HEK293 (cell line): Measurements from ENCODE around the gene OVCH1.

Source experiments
- CTCF ChIA-PET: fragments of 350-600 bp; formaldehyde crosslinking; extraction: SDS; loops from one replicate; lab custom pipeline; 2021; ENCODE audit warnings: antibody characterized with exemption; lab: Yijun Ruan, JAX
- POLR2A ChIA-PET: fragments of 300-600 bp; formaldehyde crosslinking; extraction: SDS; loops from one replicate; lab custom pipeline; 2020; ENCODE audit warnings: antibody characterized with exemption, inconsistent platforms; lab: Yijun Ruan, JAX
- H3K27ac ChIP-seq: fragments of 200-500 bp; sonication (Bioruptor generic); 2 replicates; pipeline ENCODE4 v1.5.1; 2014; ENCODE audit warnings: low read depth, low read length, control low read depth, inconsistent platforms; ENCODE audit errors: extremely low read depth
- H3K36me3 ChIP-seq, 2 experiments: fragments of 200-500 bp in 1 of 2; sonication (Bioruptor generic) in 1 of 2; 1 replicate in 1 of 2; 2 replicates in 1 of 2; pipeline ENCODE4 v1.5.1; 2014 to 2017; ENCODE audit warnings: inconsistent platforms in 2 of 2, low read length in 2 of 2; ENCODE audit not compliant: control insufficient read depth in 2 of 2, insufficient read depth in 1 of 2
- H3K4me1 ChIP-seq: fragments of 200-500 bp; sonication (Bioruptor generic); 2 replicates; pipeline ENCODE4 v1.5.1; 2014; ENCODE audit warnings: mild to moderate bottlenecking, low read length, inconsistent platforms; ENCODE audit not compliant: control insufficient read depth, insufficient read depth
- H3K4me3 ChIP-seq: 2 replicates; pipeline ENCODE4 v1.5.1; 2011; ENCODE audit warnings: low read depth, mild to moderate bottlenecking, control low read depth, low read length, moderate library complexity
- H3K9me3 ChIP-seq: fragments of 200-500 bp; sonication (Bioruptor generic); 2 replicates; pipeline ENCODE4 v1.5.1; 2014; ENCODE audit warnings: low read depth, low read length, inconsistent platforms; ENCODE audit not compliant: control insufficient read depth, insufficient read depth
- ELK4 ChIP-seq: IDR thresholded peaks from 2 replicates; pipeline ENCODE4 v1.6.1; 2011; ENCODE audit warnings: mild to moderate bottlenecking, low read depth, low read length, borderline replicate concordance
- PATZ1 ChIP-seq: fragments of 450-650 bp; formaldehyde crosslinking; IDR thresholded peaks from 2 replicates; pipeline ENCODE4 v1.5.1; 2016; ENCODE audit warnings: missing biosample characterization, missing genetic modification characterization
- PRDM2 ChIP-seq: fragments of 450-650 bp; formaldehyde crosslinking; IDR thresholded peaks from 2 replicates; pipeline ENCODE4 v1.5.1; 2016; ENCODE audit warnings: missing biosample characterization, missing genetic modification characterization, borderline replicate concordance
- REPIN1 ChIP-seq: fragments of 450-650 bp; formaldehyde crosslinking; IDR thresholded peaks from 2 replicates; pipeline ENCODE4 v1.5.1; 2017; ENCODE audit warnings: missing biosample characterization, missing genetic modification characterization, low read depth
- SCRT1 ChIP-seq: fragments of 450-650 bp; formaldehyde crosslinking; IDR thresholded peaks from 2 replicates; pipeline ENCODE4 v1.5.1; 2016; ENCODE audit warnings: missing biosample characterization, missing genetic modification characterization, borderline replicate concordance
- ZBTB10 ChIP-seq: fragments of 450-650 bp; formaldehyde crosslinking; IDR thresholded peaks from 2 replicates; pipeline ENCODE4 v1.5.1; 2016; ENCODE audit warnings: missing biosample characterization, missing genetic modification characterization
- ZBTB11 ChIP-seq: fragments of 450-650 bp; formaldehyde crosslinking; conservative IDR thresholded peaks from 2 replicates; pipeline ENCODE4 v1.5.1; 2016; ENCODE audit warnings: low read depth, missing biosample characterization, missing genetic modification characterization
- ZNF169 ChIP-seq: fragments of 450-650 bp; formaldehyde crosslinking; IDR thresholded peaks from 2 replicates; pipeline ENCODE4 v1.5.1; 2016; ENCODE audit warnings: missing biosample characterization, missing genetic modification characterization
- ZNF174 ChIP-seq: fragments of 450-650 bp; formaldehyde crosslinking; IDR thresholded peaks from 2 replicates; pipeline ENCODE4 v1.5.0; 2017; ENCODE audit warnings: missing biosample characterization, mild to moderate bottlenecking, missing genetic modification characterization
- ZNF18 ChIP-seq: fragments of 450-650 bp; formaldehyde crosslinking; IDR thresholded peaks from 2 replicates; pipeline ENCODE4 v1.5.1; 2016; ENCODE audit warnings: missing biosample characterization, missing genetic modification characterization
- ZNF214 ChIP-seq: fragments of 450-650 bp; formaldehyde crosslinking; IDR thresholded peaks from 2 replicates; pipeline ENCODE4 v1.5.1; 2017; ENCODE audit warnings: missing biosample characterization, mild to moderate bottlenecking, missing genetic modification characterization, borderline replicate concordance
- ZNF335 ChIP-seq: fragments of 450-650 bp; formaldehyde crosslinking; conservative IDR thresholded peaks from 2 replicates; pipeline ENCODE4 v1.5.1; 2016; ENCODE audit warnings: missing biosample characterization, missing genetic modification characterization
- ZNF341 ChIP-seq: fragments of 450-650 bp; formaldehyde crosslinking; IDR thresholded peaks from 2 replicates; pipeline ENCODE4; 2016; ENCODE audit warnings: low read depth, missing biosample characterization, missing genetic modification characterization
- ZNF488 ChIP-seq: fragments of 450-650 bp; formaldehyde crosslinking; IDR thresholded peaks from 2 replicates; pipeline ENCODE4 v1.5.1; 2016; ENCODE audit warnings: missing biosample characterization, missing genetic modification characterization
- ZNF530 ChIP-seq: fragments of 450-650 bp; formaldehyde crosslinking; IDR thresholded peaks from 2 replicates; pipeline ENCODE4 v1.5.1; 2016; ENCODE audit warnings: low read depth, missing biosample characterization, missing genetic modification characterization
- ZNF654 ChIP-seq: fragments of 450-650 bp; formaldehyde crosslinking; IDR thresholded peaks from 2 replicates; pipeline ENCODE4 v1.5.1; 2016; ENCODE audit warnings: low read depth, missing biosample characterization, missing genetic modification characterization
- ZNF670 ChIP-seq: fragments of 450-650 bp; formaldehyde crosslinking; IDR thresholded peaks from 2 replicates; pipeline ENCODE4 v1.5.1; 2016; ENCODE audit warnings: missing biosample characterization, missing genetic modification characterization, low read depth
- ZNF776 ChIP-seq: fragments of 450-650 bp; formaldehyde crosslinking; IDR thresholded peaks from 2 replicates; pipeline ENCODE4 v1.5.0; 2017; ENCODE audit warnings: missing biosample characterization, missing genetic modification characterization, borderline replicate concordance

OVCH1 gene

GRCh38 chr12:29437575-29437974 is 59.9 kb downstream of the OVCH1 start:
- Histone ChIP-seq H3K36me3 (no peaks in the 10 kb centered on the region), H3K4me1 (no peaks in the 10 kb centered on the region), H3K9me3 (no peaks in the 10 kb centered on the region), H3K4me3 (no peak overlapping the region), H3K27ac (no peak overlapping the region)
- TF ChIP-seq REPIN1 (tag by site-specific recombination) (no peak), ZNF335 (tag by site-specific recombination) (no peak), PATZ1 (tag by site-specific recombination) (no peak), ZNF670 (tag by site-specific recombination) (no peak), PRDM2 (tag by site-specific recombination) (no peak), ZNF169 (tag by site-specific recombination) (no peak), ZNF174 (tag by site-specific recombination) (no peak), ZBTB11 (tag by site-specific recombination) (no peak), ELK4 (no peak), ZNF214 (tag by site-specific recombination) (no peak), ZNF654 (no peak), ZNF530 (tag by site-specific recombination) (no peak), ZNF341 (tag by site-specific recombination) (no peak), ZNF776 (no peak), SCRT1 (tag by site-specific recombination) (no peak), ZNF18 (tag by site-specific recombination) (no peak), ZBTB10 (tag by site-specific recombination) (no peak), ZNF488 (tag by site-specific recombination) (no peak)
- POLR2A ChIA-PET, result no interaction called here
- CTCF ChIA-PET, result interaction anchor here (0.6 kb wide), 1 partner anchor 124 kb away, joined by 3 read pairs; no protein-coding TSS in a partner anchor
